H9 (cell line): ENCODE measurements around the gene ITPKB. TPM values are rescaled to one million over a fixed set of nuclear protein-coding genes. Genes with fewer than 3 reads are reported as not detected.
A peak's percentile ranks its signal among the peaks of the same experiment; 100 is the strongest.

Experiments
- DNase-seq: peaks from one replicate; pipeline ENCODE4 v3.0.0-alpha.2; 2017
- H2AFZ ChIP-seq: one replicate; pipeline ENCODE4 v1.6.1; 2013; ENCODE audit warnings: mild to moderate bottlenecking, low read length, control low read depth, moderate library complexity
- H2AK5ac ChIP-seq: 2 replicates; pipeline ENCODE4 v1.6.1; 2013; ENCODE audit warnings: low read length, control low read depth, mixed read lengths; ENCODE audit not compliant: insufficient read length
- H2BK120ac ChIP-seq: one replicate; pipeline ENCODE4 v1.6.1; 2013; ENCODE audit warnings: low read depth, mild to moderate bottlenecking, low read length, control low read depth, inconsistent platforms; ENCODE audit not compliant: poor library complexity, severe bottlenecking
- H2BK12ac ChIP-seq: 2 replicates; pipeline ENCODE4 v1.6.1; 2013; ENCODE audit warnings: low read length, control low read depth, mixed read lengths, low read depth; ENCODE audit not compliant: insufficient read length
- H2BK15ac ChIP-seq: 2 replicates; pipeline ENCODE4 v1.6.1; 2013; ENCODE audit warnings: low read depth, low read length, control low read depth
- H2BK20ac ChIP-seq: one replicate; pipeline ENCODE4 v1.6.1; 2013; ENCODE audit warnings: low read depth, mild to moderate bottlenecking, low read length, control low read depth, inconsistent platforms; ENCODE audit not compliant: poor library complexity, severe bottlenecking
- H2BK5ac ChIP-seq: 2 replicates; pipeline ENCODE4 v1.6.1; 2013; ENCODE audit warnings: low read length, control low read depth, mixed read lengths; ENCODE audit not compliant: insufficient read length
- H3K14ac ChIP-seq: 2 replicates; pipeline ENCODE4 v1.6.1; 2013; ENCODE audit warnings: low read length, control low read depth; ENCODE audit not compliant: insufficient read depth
- H3K18ac ChIP-seq: 2 replicates; pipeline ENCODE4 v1.6.1; 2013; ENCODE audit warnings: low read depth, mild to moderate bottlenecking, mixed read lengths, low read length, control low read depth; ENCODE audit not compliant: insufficient read length
- H3K23ac ChIP-seq: 2 replicates; pipeline ENCODE4 v1.6.1; 2013; ENCODE audit warnings: low read length, control low read depth, mixed read lengths, low read depth; ENCODE audit not compliant: insufficient read length
- H3K23me2 ChIP-seq: 2 replicates; pipeline ENCODE4 v1.6.1; 2013; ENCODE audit warnings: low read depth, mild to moderate bottlenecking, mixed read lengths, low read length, control low read depth; ENCODE audit not compliant: insufficient read length, poor library complexity, severe bottlenecking
- H3K27ac ChIP-seq: 2 replicates; pipeline ENCODE4 v1.5.1; 2013; ENCODE audit warnings: low read length, control low read depth, mixed read lengths, low read depth; ENCODE audit not compliant: insufficient read length
- H3K27me3 ChIP-seq: 2 replicates; pipeline ENCODE4 v1.6.1; 2013; ENCODE audit warnings: low read length, control low read depth, inconsistent platforms; ENCODE audit not compliant: insufficient read depth
- H3K4ac ChIP-seq: 2 replicates; pipeline ENCODE4 v1.6.1; 2013; ENCODE audit warnings: low read depth, mild to moderate bottlenecking, control low read depth, inconsistent platforms, low read length, moderate library complexity
- H3K4me1 ChIP-seq: 2 replicates; pipeline ENCODE4 v1.6.1; 2013; ENCODE audit warnings: low read length, control low read depth, inconsistent platforms; ENCODE audit not compliant: insufficient read depth
- H3K4me2 ChIP-seq: 2 replicates; pipeline ENCODE4 v1.6.1; 2013; ENCODE audit warnings: low read length, control low read depth, mixed read lengths; ENCODE audit not compliant: insufficient read length, insufficient read depth
- H3K56ac ChIP-seq: 2 replicates; pipeline ENCODE4 v1.6.1; 2013; ENCODE audit warnings: low read depth, mild to moderate bottlenecking, mixed read lengths, low read length, control low read depth; ENCODE audit not compliant: insufficient read length
- H3K79me1 ChIP-seq: 2 replicates; pipeline ENCODE4 v1.6.1; 2013; ENCODE audit warnings: low read depth, mild to moderate bottlenecking, moderate library complexity, low read length, control low read depth, inconsistent platforms; ENCODE audit not compliant: insufficient read depth, poor library complexity, severe bottlenecking
- H3K79me2 ChIP-seq: 2 replicates; pipeline ENCODE4 v1.6.1; 2013; ENCODE audit warnings: low read length, control low read depth, inconsistent platforms; ENCODE audit not compliant: insufficient read depth
- H3K9ac ChIP-seq: 2 replicates; pipeline ENCODE4 v1.6.1; 2013; ENCODE audit warnings: low read length, control low read depth, mixed read lengths; ENCODE audit not compliant: insufficient read length; ENCODE audit errors: extremely low read depth
- H3K9me3 ChIP-seq: one replicate; pipeline ENCODE4 v1.6.1; 2013; ENCODE audit warnings: low read depth, low read length, inconsistent platforms; ENCODE audit not compliant: control insufficient read depth
- H3T11ph ChIP-seq: one replicate; pipeline ENCODE4 v1.6.1; 2013; ENCODE audit warnings: mild to moderate bottlenecking, low read length, control low read depth, inconsistent platforms
- H4K20me1 ChIP-seq: one replicate; pipeline ENCODE4 v1.6.1; 2013; ENCODE audit not compliant: control insufficient read depth, insufficient read length, insufficient read depth
- H4K5ac ChIP-seq: 2 replicates; pipeline ENCODE4 v1.6.1; 2013; ENCODE audit warnings: low read depth, mild to moderate bottlenecking, mixed read lengths, low read length, control low read depth; ENCODE audit not compliant: insufficient read length
- H4K8ac ChIP-seq: replicated peaks from 2 replicates; pipeline ENCODE4 v1.6.1; 2013; ENCODE audit warnings: low read length, control low read depth, mixed read lengths, low read depth; ENCODE audit not compliant: insufficient read length
- H4K91ac ChIP-seq: 2 replicates; pipeline ENCODE4 v1.6.1; 2013; ENCODE audit warnings: low read depth, mild to moderate bottlenecking, moderate library complexity, mixed read lengths, low read length, control low read depth; ENCODE audit not compliant: insufficient read length
- H3K27ac Mint-ChIP-seq, 3 experiments: 2 replicates in 2 of 3; 3 replicates in 1 of 3; pipeline ENCODE4 v1.8.0; 2020 to 2021; ENCODE audit warnings: mixed read lengths in 3 of 3, mild to moderate bottlenecking in 1 of 3, moderate library complexity in 1 of 3
- H3K27me3 Mint-ChIP-seq: 2 replicates; pipeline ENCODE4 v1.8.0; 2021; ENCODE audit warnings: low read depth, mild to moderate bottlenecking, moderate library complexity, mixed read lengths
- H3K36me3 Mint-ChIP-seq, 3 experiments: 2 replicates in 2 of 3; 3 replicates in 1 of 3; pipeline ENCODE4 v1.8.0; 2020 to 2021; ENCODE audit warnings: low read depth in 3 of 3, mixed read lengths in 3 of 3; ENCODE audit not compliant: insufficient read depth in 1 of 3
- H3K4me1 Mint-ChIP-seq, 2 experiments: 2 replicates each; pipeline ENCODE4 v1.8.0; 2020; ENCODE audit warnings: mixed read lengths in 2 of 2
- H3K4me3 Mint-ChIP-seq, 2 experiments: 2 replicates in 1 of 2; 3 replicates in 1 of 2; pipeline ENCODE4 v1.8.0; 2020 to 2021; ENCODE audit warnings: mild to moderate bottlenecking in 2 of 2, mixed read lengths in 2 of 2, moderate library complexity in 1 of 2
- H3K9me3 Mint-ChIP-seq, 2 experiments: 2 replicates in 1 of 2; 3 replicates in 1 of 2; pipeline ENCODE4 v1.8.0; 2020; ENCODE audit warnings: mild to moderate bottlenecking in 2 of 2, mixed read lengths in 2 of 2, moderate library complexity in 1 of 2
- WGBS: extraction: QIAGEN DNeasy Blood & Tissue Kit; methylation state at CpG from one replicate; pipeline ENCODE4 v1.1.7; 2013; ENCODE audit warnings: missing lambda C conversion rate, low lambda C conversion rate, mixed read lengths; ENCODE audit not compliant: insufficient read length; ENCODE audit errors: extremely low coverage; 5-methylcytosine and 5-hydroxymethylcytosine counted together
- total RNA-seq: library from RNA; stranded (reverse); gene quantifications from 2 replicates; pipeline ENCODE4 v1.2.1, GENCODE V29; 2021
- TF ChIP-seq, protein P1 (sequence below): fragments of 200-600 bp; sonication (generic); conservative IDR thresholded peaks from 3 replicates; pipeline ENCODE4 v1.8.0; 2021; ENCODE audit warnings: antibody characterized with exemption, mild to moderate bottlenecking

ITPKB gene
- total RNA-seq, 1 experiment from 2014 or later: 3.8 TPM

DNA sequence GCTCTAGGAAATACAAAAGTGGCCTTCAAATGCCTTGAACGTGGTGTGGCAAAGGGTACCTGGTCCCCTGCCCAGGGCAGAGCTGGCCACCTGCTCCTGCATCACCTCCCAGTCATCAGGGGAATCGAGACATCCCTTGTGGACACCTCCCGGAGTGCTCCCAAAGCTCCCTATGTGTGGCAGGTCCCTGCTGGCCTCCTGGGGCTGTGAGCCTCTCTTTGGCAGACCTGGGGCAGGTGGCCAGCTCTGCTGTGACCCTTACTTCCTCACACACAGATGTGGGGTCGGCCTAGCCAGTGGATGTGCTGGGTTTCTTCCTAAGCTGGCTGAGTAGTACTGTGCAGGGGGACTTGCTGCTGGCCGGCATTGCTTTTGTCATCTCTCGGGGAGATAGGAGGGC lies 86.5 kb downstream of the ITPKB start:
- Histone ChIP-seq H3T11ph (no peak overlapping the region), H2AK5ac (no peak overlapping the region), H3K23me2 (no peaks in the 10 kb centered on the region), H3K18ac (no peak overlapping the region), H3K23ac (no peak overlapping the region), H3K27me3 (no peaks in the 10 kb centered on the region), H2BK15ac (no peak overlapping the region), H2AFZ (no peak overlapping the region), H2BK5ac (no peak overlapping the region), H2BK12ac (no peak overlapping the region), H3K4me2 (no peak overlapping the region), H3K79me2 (no peaks in the 10 kb centered on the region), H2BK120ac (no peak overlapping the region), H2BK20ac (no peak overlapping the region), H3K14ac (no peak overlapping the region; the same call in 1 of the 2 replicates), H3K56ac (no peak overlapping the region), H3K4me1 (peaks cover 16% of the 10 kb centered on the region; the same call in 1 of the 2 replicates), H3K4ac (no peak overlapping the region), H4K91ac (no peak overlapping the region), H3K27ac (no peak overlapping the region), H3K79me1 (no peaks in the 10 kb centered on the region), H4K20me1 (no peaks in the 10 kb centered on the region), H4K5ac (no peak overlapping the region), H4K8ac (no peak overlapping the region), H3K9ac (no peak overlapping the region), H3K9me3 (no peaks in the 10 kb centered on the region)
- H3K4me1 Mint-ChIP-seq: peaks cover 52 to 62% of the 10 kb centered on the region in 2 experiments
- H3K27me3 Mint-ChIP-seq: peaks cover 2% of the 10 kb centered on the region
- whole genome bisulfite sequencing: no CpG with 5 or more reads among the region's 6 CpGs
- peak overlapping the region in 1 of 2 experiments; percentile 17; a peak in 1 of 5 replicates for H3K4me3 Mint-ChIP-seq
- H3K36me3 Mint-ChIP-seq: no peaks in the 10 kb centered on the region
- TF ChIP-seq, protein P1, sequence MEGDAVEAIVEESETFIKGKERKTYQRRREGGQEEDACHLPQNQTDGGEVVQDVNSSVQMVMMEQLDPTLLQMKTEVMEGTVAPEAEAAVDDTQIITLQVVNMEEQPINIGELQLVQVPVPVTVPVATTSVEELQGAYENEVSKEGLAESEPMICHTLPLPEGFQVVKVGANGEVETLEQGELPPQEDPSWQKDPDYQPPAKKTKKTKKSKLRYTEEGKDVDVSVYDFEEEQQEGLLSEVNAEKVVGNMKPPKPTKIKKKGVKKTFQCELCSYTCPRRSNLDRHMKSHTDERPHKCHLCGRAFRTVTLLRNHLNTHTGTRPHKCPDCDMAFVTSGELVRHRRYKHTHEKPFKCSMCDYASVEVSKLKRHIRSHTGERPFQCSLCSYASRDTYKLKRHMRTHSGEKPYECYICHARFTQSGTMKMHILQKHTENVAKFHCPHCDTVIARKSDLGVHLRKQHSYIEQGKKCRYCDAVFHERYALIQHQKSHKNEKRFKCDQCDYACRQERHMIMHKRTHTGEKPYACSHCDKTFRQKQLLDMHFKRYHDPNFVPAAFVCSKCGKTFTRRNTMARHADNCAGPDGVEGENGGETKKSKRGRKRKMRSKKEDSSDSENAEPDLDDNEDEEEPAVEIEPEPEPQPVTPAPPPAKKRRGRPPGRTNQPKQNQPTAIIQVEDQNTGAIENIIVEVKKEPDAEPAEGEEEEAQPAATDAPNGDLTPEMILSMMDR: no peak
- peak overlapping the region in 1 of 3 experiments; percentile 31; a peak in 2 of 7 replicates for H3K27ac Mint-ChIP-seq
- DNase-seq: no peak
- H3K9me3 Mint-ChIP-seq: peaks cover 0 to 3% of the 10 kb centered on the region in 2 experiments; a peak in 1 of 5 replicates
